ENCODE data around the gene ERCC8.
"Not testable (repeated sequence)": the region's sequence is repeated elsewhere in the genome, so short reads cannot be mapped to it uniquely, and the experiment has no call there.

The ERCC8 gene

GRCh38 chr5:60903356-60903755, 41.5 kb downstream of the ERCC8 start:
- DNase-seq = no peak

GRCh38 chr5:60896991-60897390, 47.9 kb downstream of the ERCC8 start:
- DNase-seq = no peak

DNA sequence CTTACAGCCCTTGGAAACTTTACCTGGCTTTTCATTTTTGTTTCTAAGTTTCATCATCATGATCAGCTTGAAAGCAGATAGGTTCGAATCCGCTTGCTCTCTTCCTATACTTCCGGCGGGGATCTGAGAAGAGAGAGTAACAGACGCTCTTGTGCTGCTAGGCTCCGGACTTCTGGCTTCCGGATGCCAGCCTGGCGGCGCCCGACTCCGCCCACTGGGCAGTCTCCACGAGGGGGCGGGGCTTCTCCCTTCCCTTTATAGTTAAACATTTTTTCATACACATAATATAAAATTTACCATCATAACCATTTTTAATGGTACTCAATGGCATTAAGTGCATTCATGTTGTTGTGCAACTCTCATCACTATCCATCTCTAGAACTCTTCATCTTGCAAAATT, 51.3 kb downstream of the ERCC8 start:
- DNase-seq = no peak

DNA sequence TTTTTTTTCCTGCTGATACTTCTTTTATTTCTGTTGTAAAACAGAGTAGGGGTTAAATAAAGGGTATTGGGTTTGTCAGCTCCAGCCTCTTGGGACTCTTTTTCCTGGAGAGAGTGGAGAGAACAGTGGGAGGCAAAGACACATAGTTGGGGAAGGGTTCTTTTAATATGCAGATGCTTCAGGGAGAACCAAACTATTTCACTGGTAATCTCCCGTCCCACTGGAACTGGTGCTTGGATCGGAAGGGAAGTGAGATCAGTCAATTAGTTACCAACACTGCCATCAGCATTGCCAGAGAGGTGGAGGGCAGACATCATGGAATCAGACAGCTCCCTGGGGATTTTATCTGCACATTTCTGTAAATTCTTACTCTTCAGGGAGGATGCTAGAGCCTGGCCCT, 53.2 kb downstream of the ERCC8 start:
- DNase-seq = no peak

GRCh38 chr5:60888359-60889061, 56.4 kb downstream of the ERCC8 start:
- DNase-seq = no peak

GRCh38 chr5:60887746-60888145, 57.1 kb downstream of the ERCC8 start:
- DNase-seq = no peak

GRCh38 chr5:60887096-60887495, 57.8 kb downstream of the ERCC8 start:
- no peak for DNase-seq

GRCh38 chr5:60886158-60886557, 58.7 kb downstream of the ERCC8 start:
- no peak for DNase-seq

DNA sequence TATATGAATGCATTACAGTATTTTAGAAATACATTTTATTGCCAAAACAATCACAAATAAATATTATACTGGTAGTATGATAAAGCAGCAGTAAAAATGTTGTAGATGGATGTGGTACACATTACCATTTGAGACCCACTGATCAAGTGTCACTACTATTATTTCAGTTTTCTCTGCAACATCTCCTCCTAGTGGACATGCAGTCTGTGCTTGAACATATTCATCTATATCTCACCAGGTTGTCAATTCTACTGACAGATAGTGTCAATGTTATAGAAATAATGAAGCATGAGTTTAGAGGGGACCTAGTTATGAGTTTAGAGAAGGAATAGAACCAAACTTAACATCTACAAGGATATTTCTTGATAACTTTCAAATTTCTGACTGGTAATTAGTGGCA, 61.6 kb downstream of the ERCC8 start:
- no peak for DNase-seq

DNA sequence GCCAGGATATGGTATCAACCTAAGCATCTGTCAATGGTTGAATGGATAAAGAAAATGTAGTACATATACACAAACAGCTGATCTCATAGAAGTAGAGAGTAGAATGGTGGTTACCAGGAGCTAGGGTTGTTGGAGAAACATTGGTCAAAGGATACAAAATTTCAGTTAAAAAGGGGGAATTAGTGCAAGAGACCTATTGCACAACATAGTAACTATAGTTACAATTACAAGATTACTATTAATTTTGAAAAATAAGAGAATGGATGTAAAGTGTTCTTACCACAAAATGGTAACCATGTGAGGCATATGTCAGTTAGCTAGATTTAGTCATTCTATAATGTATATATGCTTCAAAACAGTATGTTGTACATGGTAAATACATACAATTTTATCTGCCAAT, 72.0 kb downstream of the ERCC8 start:
- DNase-seq = no peak

DNA sequence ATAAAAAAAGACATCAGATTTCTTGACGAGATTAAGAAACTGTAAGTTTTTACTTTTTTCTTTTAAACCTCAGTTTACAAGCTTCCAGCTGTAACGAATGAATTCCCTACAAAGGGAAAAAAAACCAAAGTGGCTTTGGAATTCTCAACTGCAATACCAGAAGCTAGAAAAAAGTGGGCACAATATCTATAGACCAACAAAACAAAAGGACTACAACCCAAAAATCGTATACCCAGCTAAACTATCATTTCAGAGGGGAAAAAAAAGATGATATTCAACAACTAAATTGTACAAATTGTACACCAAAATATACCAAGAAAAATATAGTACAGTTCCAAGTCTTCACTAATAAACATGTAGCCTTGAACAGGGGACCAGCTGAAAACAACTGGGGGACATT, 74.0 kb downstream of the ERCC8 start:
- DNase-seq = no peak

DNA sequence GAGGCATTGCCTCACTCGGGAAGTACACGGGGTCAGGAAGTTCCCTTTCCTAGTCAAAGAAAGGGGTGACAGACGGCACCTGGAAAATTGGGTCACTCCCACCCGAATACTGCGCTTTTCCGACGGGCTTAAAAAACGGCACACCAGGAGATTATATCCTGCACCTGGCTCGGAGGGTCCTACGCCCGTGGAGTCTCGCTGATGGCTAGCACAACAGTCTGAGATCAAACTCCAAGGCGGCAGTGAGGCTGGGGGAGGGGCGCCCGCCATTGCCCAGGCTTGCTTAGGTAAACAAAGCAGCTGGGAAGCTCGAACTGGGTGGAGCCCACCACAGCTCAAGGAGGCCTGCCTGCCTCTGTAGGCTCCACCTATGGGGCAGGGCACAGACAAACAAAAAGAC, 84.3 kb downstream of the ERCC8 start:
- not testable (repeated sequence) for DNase-seq

DNA sequence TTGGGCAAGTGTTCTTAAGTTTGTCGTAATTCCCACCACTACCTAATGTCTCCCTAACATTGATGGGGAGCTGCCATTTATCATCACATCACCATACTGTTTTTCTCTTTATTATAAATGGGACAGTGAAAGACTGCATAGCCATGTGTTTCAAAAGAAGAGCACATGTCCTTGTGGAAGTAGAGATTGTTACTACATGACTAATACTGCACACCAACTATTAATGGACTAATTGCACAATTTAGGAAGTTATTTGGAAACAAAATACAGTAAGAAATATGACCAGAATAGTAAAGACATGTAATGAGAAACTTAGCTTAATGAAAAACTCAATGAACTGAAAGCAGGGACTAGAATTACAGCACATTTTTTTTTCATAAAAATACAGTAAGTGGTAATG, 88.8 kb downstream of the ERCC8 start:
- DNase-seq = no peak

- no peak for DNase-seq
Observed at GRCh38 chr5:60852940-60853339, 91.9 kb downstream of the ERCC8 start.

DNA sequence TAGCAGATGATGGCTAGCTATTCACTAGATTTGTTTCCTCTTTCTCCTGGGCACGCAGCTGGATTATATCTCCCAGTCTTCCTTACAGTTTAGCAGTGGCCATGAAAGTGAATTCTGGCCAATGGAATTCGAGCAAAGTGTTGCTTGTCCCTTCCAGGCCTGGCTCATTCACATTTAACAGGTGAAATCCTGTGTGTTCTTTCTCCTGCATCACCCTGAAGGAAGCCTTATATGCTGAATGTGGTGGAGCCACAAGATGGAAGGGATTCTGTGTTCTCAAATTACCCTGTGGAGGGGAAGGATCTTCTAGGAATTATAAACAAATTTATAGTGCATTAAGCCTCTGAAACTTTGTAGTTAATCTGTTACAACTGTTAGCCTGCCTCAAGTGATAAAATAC, 92.6 kb downstream of the ERCC8 start:
- DNase-seq = no peak

DNA sequence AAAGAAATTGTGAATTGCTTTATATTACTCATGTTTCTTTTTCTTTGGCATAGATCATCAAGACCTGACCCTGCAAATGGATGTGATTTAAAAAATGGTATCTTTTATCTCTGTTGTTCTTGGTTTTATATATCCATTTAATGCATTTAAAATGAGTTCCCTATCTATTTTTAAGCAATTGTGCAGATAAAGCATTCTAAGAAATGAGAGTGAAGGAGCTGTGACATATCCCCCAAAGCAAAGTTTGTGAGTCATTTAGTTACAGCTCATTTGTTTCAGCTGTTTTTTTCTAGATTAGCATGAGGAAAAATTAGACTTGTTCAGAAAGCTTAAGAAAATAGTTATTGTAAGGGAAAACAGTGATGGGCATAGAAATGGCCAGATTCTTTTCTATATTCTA, 93.2 kb downstream of the ERCC8 start:
- no peak for DNase-seq

DNA sequence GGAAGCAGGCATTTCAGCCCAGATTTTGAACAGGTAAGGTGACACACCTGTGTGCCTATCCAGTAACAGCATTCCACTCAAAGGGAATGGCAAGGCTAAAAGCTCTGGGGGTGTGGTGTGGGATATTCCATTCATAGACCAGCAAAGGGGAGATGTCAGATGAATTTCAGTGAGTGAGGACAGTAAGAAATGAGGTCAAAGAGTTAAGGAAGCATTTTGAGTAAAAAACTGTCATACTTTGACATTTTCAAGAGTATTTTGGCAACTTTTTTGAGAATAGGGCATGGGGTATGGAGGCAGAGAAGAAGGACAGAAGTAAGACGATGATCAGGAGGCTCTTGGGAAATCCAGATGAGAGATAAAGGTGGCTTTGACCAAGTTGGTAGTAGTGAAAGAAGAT, 98.6 kb downstream of the ERCC8 start:
- DNase-seq = no peak

DNA sequence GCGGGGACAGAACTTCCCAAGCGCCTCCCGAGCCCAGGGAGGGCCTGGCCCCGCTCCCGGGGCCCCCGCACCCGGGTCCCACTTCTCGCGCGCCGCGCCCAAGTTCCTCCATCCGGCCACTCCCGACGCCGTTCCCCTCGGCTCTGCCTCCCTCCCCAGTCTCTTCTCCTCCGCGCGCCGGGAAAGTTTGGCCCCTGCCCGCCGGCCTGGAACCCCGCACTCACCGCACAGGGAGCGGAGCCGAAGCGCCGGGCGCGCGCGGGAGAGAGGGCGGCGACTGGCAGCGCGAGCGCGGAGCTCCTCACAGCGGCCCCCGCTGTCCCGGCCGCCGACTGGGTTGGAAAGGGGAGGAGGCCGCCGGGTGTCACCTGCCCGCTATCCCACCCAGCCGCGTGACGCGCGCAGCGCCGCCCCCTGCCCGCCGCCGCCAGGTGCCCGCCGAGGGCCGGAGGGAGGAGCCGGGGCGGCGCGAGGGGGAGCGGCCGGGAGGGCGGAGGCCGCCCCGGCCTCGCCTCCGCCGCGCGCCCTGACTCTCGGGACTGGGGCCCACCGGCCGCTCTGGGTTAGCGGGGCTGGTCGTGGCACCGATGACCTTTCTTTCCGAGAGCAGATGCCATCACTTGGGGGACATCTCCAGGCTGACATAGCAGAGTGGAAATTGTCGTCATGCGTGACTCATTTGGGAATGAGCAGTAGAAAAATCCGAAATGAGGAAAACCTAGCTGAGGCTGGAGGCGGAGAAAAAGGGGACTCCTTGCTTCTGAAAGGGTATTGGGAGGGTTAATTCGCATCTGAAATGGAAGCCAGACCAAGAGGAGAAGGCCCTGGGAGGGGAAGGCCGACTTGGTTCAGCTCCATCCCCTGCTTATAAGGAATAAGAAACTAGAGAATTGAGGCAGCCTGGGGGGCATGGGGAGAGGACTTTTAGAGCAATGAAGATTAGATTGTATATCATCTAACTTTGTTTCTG, 100.6 kb downstream of the ERCC8 start, which contains the start of gene ELOVL7:
ELOVL7 (minus strand) TSS at position 334 of the 970 bp plus-strand sequence. CDS start 56,872 bp downstream, outside the sequence.
- peak; percentile 59 for DNase-seq

DNA sequence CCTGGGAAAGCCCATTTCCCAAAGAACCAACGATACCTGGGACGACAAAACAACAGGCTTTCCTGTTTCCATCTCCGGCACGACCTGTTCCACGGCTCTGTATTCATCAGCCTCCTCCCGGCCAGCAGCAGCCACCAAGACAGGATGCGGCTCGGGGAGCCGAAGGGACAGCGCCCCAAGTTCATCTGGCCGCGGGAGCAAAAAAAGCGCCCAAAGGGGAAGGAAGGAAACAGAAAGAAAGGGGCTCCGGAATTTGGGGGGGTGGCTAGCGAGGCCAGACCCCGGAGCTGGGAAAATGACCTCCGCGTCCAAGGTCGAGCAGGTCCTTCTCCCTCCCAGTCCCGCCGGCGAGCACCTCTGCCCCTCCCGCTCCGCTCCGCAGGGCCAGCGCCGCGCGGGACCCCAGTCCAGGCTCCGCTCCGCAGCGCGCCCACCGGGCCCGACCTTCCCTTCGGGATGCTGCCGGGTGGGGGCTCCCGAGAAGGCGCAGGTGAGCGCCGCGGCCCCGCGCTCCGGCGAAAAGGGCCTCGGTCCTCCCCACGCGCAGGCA, 101.4 kb downstream of the ERCC8 start:
- peak; percentile 22 for DNase-seq

GRCh38 chr5:60842871-60843385, 101.9 kb downstream of the ERCC8 start:
- DNase-seq = peak; percentile 21

- no peak for DNase-seq
Observed at GRCh38 chr5:60841361-60841760, 103.5 kb downstream of the ERCC8 start.

- no peak for DNase-seq
Observed at GRCh38 chr5:60836131-60836530, 108.7 kb downstream of the ERCC8 start.

DNA sequence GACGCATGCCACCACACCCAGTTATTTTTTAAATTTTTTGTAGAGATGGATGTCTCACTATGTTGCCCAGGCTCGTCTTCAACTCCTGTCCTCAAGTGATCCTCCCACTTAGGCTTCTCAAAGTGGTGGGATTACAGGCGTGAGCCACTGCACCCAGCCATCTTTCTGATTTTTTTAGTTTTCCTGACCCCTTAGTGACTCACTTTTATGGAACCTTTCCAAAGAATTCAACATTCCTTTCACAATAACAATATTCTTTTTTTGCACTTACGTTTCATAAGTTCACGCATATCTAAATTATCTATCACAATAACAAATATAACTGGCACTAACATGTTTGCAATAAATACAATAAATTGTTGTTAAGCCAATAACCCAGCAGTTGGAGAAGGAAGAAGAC, 109.3 kb downstream of the ERCC8 start:
- DNase-seq = no peak

GRCh38 chr5:60833520-60833919, 111.3 kb downstream of the ERCC8 start:
- DNase-seq = no peak

Measured in femur (tissue), 1 donor.